ENCODE measurements around the gene CBL.
"Not testable (repeated sequence)": the region's sequence is repeated elsewhere in the genome, so short reads cannot be mapped to it uniquely, and the experiment has no call there.

The CBL gene

DNA sequence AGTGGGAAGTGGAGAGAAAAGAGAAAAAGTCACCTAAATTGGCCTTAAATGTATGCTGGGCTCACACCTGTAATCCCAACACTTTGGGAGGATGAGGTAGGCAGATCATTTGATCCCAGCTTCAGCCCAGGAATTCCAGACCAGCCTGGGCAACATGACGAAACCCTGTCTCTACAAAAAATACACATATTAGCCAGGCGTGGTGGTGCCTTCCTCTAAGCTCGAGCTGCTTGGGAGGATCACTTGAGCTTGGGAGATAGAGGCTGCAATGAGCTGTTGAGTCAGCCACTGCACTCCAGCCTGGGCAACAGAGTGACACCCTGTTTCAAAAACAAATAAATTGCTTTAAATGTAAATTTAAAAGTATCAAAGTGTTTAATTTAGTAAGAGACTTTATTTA, 3.9 kb downstream of the CBL start:
- H2AFZ ChIP-seq (ENCODE audit: low read length, unreplicated experiment) = no peak overlapping the region
- H3K4me1 ChIP-seq (ENCODE audit: control insufficient read depth, insufficient read depth, low read length, unreplicated experiment) = peaks cover 5% of the 10 kb centered on the region
- no peak overlapping the region for H3K4me3 ChIP-seq (ENCODE audit: low read depth, low read length)
- no peak overlapping the region for H3K27ac ChIP-seq (ENCODE audit: low read depth, low read length)
- peaks cover 60% of the 10 kb centered on the region for H3K79me2 ChIP-seq (ENCODE audit: control insufficient read depth, insufficient read depth, low read length, unreplicated experiment)
- no peaks in the 10 kb centered on the region for H3K27me3 ChIP-seq (ENCODE audit: insufficient read depth, low read length)
- H3K36me3 ChIP-seq (ENCODE audit: insufficient read depth, low read length) = no peaks in the 10 kb centered on the region

GRCh38 chr11:119218141-119218878, 12.2 kb downstream of the CBL start:
- Histone ChIP-seq H3K4me1 (ENCODE audit: control insufficient read depth, insufficient read depth, low read length, unreplicated experiment) (peaks cover 21% of the 10 kb centered on the region), H3K27me3 (ENCODE audit: insufficient read depth, low read length) (no peaks in the 10 kb centered on the region), H3K36me3 (ENCODE audit: insufficient read depth, low read length) (no peaks in the 10 kb centered on the region), H3K79me2 (ENCODE audit: control insufficient read depth, insufficient read depth, low read length, unreplicated experiment) (peaks cover 51% of the 10 kb centered on the region), H3K27ac (ENCODE audit: low read depth, low read length) (peak overlapping the region; percentile 72), H2AFZ (ENCODE audit: low read length, unreplicated experiment) (no peak overlapping the region), H3K4me3 (ENCODE audit: low read depth, low read length) (peak overlapping the region; percentile 30; the same call in 1 of the 2 replicates)

- H3K79me2 ChIP-seq (ENCODE audit: control insufficient read depth, insufficient read depth, low read length, unreplicated experiment) = peaks cover 49% of the 10 kb centered on the region
- H3K27ac ChIP-seq (ENCODE audit: low read depth, low read length) = peak overlapping the region; percentile 21; the same call in 1 of the 2 replicates
- no peaks in the 10 kb centered on the region for H3K36me3 ChIP-seq (ENCODE audit: insufficient read depth, low read length)
- no peaks in the 10 kb centered on the region for H3K27me3 ChIP-seq (ENCODE audit: insufficient read depth, low read length)
- peak overlapping the region; percentile 31 for H2AFZ ChIP-seq (ENCODE audit: low read length, unreplicated experiment)
- peaks cover 27% of the 10 kb centered on the region for H3K4me1 ChIP-seq (ENCODE audit: control insufficient read depth, insufficient read depth, low read length, unreplicated experiment)
- no peak overlapping the region for H3K4me3 ChIP-seq (ENCODE audit: low read depth, low read length)
Measured at GRCh38 chr11:119222308-119222707, 16.2 kb downstream of the CBL start.

GRCh38 chr11:119222891-119223290, 16.8 kb downstream of the CBL start:
- no peak overlapping the region for H2AFZ ChIP-seq (ENCODE audit: low read length, unreplicated experiment)

DNA sequence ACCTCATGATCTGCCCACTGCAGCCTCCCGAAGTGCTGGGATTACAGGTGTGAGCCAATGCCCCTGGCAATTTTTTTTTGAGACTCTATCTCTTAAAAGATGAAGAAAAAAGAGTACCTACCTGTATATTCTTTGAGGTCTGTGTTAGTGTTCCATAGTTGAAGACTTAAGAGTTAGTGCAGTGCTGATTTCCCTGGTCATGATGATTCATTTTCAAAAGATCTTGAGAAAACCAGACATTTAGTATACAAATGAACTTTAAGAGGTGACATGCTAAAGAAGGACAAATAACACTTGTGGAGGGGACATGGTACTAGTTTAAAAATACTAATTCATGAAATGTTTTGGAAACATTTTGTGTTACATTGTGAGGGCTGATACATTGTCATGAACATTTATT, 17.7 kb downstream of the CBL start:
- Histone ChIP-seq H3K36me3 (ENCODE audit: insufficient read depth, low read length) (no peaks in the 10 kb centered on the region), H3K4me3 (ENCODE audit: low read depth, low read length) (no peak overlapping the region), H3K27me3 (ENCODE audit: insufficient read depth, low read length) (no peaks in the 10 kb centered on the region), H3K79me2 (ENCODE audit: control insufficient read depth, insufficient read depth, low read length, unreplicated experiment) (peaks cover 41% of the 10 kb centered on the region), H3K27ac (ENCODE audit: low read depth, low read length) (no peak overlapping the region), H2AFZ (ENCODE audit: low read length, unreplicated experiment) (no peak overlapping the region), H3K4me1 (ENCODE audit: control insufficient read depth, insufficient read depth, low read length, unreplicated experiment) (peaks cover 19% of the 10 kb centered on the region)

More at GRCh38 chr11:119222891-119223290, 16.8 kb downstream of the CBL start:
- Histone ChIP-seq H3K4me3 (ENCODE audit: low read depth, low read length) (no peak overlapping the region), H3K27ac (ENCODE audit: low read depth, low read length) (0 out of 2 replicates have a peak overlapping the region, but pooled peaks have one; percentile 21), H3K4me1 (ENCODE audit: control insufficient read depth, insufficient read depth, low read length, unreplicated experiment) (peaks cover 24% of the 10 kb centered on the region), H3K36me3 (ENCODE audit: insufficient read depth, low read length) (no peaks in the 10 kb centered on the region), H3K79me2 (ENCODE audit: control insufficient read depth, insufficient read depth, low read length, unreplicated experiment) (peaks cover 46% of the 10 kb centered on the region), H3K27me3 (ENCODE audit: insufficient read depth, low read length) (no peaks in the 10 kb centered on the region)

DNA sequence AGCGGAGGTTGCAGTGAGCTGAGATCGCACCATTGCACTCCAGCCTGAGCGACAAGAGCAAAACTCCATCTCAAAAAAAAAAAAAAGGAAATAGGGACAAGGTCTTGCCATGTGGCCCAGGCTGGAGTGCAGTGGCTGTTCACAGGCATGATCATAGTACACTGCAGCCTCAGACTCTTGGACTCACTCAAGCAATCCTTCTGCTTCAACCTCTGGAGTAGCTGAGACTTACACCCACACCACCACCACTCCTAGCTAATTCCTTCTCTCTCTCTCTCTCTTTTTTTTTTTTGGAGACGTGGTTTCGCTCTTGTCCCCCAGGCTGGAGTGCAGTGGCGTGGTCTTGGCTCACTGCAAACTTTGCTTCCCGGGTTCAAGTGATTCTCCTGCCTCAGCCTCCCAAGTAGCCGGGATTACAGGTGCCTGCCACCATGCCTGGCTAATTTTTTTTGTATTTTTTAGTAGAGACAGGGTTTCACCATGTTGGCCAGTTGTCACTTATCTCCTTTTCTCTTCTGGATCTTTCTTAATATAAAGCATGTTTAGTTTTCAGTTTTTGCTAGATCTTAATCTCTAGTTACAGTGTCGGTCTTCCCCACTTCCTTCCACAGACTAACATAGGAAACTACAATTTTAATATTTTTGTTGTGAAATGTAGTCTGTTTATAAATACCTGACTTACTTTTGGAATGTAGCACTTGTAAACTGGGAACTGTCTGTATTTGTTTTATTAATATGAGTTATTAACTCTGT, 22.6 kb downstream of the CBL start:
- H2AFZ ChIP-seq (ENCODE audit: low read length, unreplicated experiment); H3K27ac ChIP-seq (ENCODE audit: low read depth, low read length); H3K36me3 ChIP-seq (ENCODE audit: insufficient read depth, low read length); H3K27me3 ChIP-seq (ENCODE audit: insufficient read depth, low read length); H3K4me3 ChIP-seq (ENCODE audit: low read depth, low read length): not testable (repeated sequence)
- Histone ChIP-seq H3K4me1 (ENCODE audit: control insufficient read depth, insufficient read depth, low read length, unreplicated experiment) (peaks cover 13% of the 10 kb centered on the region), H3K79me2 (ENCODE audit: control insufficient read depth, insufficient read depth, low read length, unreplicated experiment) (peaks cover 28% of the 10 kb centered on the region)

DNA sequence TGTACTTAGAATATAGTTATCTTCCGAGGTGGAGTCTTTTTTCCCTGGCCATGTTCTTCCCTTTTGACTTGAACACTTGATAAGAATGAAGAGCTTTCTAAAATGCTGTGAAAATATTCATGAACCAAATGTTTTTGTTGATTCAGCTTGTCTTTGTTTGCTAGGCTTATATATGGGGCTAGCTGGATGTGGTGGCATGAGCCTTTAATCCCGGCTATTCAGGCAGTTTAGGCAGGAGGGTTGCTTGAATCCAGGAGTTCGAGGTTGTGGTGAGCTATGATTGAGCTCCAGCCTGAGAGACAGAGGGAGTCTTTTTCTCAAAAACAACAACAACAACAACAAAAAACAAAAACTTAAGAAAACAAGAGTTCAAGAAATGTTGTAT, 23.1 kb downstream of the CBL start:
- Histone ChIP-seq H2AFZ (ENCODE audit: low read length, unreplicated experiment) (no peak overlapping the region), H3K36me3 (ENCODE audit: insufficient read depth, low read length) (peaks cover 6% of the 10 kb centered on the region; the same call in 1 of the 2 replicates), H3K27me3 (ENCODE audit: insufficient read depth, low read length) (no peaks in the 10 kb centered on the region), H3K79me2 (ENCODE audit: control insufficient read depth, insufficient read depth, low read length, unreplicated experiment) (peaks cover 23% of the 10 kb centered on the region), H3K27ac (ENCODE audit: low read depth, low read length) (no peak overlapping the region), H3K4me1 (ENCODE audit: control insufficient read depth, insufficient read depth, low read length, unreplicated experiment) (peaks cover 7% of the 10 kb centered on the region), H3K4me3 (ENCODE audit: low read depth, low read length) (no peak overlapping the region)

DNA sequence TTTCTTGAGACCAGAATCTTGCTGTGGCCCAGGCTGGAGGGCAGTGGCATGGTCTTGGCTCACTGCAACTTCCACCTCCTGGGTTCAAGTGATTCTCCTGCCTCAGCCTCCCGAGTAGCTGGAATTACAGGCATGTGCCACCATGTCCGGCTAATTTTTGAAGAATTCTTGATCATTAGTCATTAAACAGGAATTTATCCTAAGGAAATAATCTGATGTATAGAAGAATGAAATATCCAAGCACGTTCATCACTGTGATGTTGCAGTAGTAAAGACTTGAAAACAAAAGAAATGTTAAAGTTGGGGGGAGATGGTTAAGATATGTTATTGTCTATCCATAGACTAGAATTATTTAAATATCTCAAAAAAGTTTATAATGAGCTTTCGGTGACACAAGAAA, 23.6 kb downstream of the CBL start:
- Histone ChIP-seq H3K4me1 (ENCODE audit: control insufficient read depth, insufficient read depth, low read length, unreplicated experiment) (peaks cover 7% of the 10 kb centered on the region), H3K79me2 (ENCODE audit: control insufficient read depth, insufficient read depth, low read length, unreplicated experiment) (peaks cover 18% of the 10 kb centered on the region), H3K27me3 (ENCODE audit: insufficient read depth, low read length) (no peaks in the 10 kb centered on the region), H3K4me3 (ENCODE audit: low read depth, low read length) (no peak overlapping the region), H3K27ac (ENCODE audit: low read depth, low read length) (no peak overlapping the region), H2AFZ (ENCODE audit: low read length, unreplicated experiment) (no peak overlapping the region), H3K36me3 (ENCODE audit: insufficient read depth, low read length) (peaks cover 6% of the 10 kb centered on the region; the same call in 1 of the 2 replicates)

DNA sequence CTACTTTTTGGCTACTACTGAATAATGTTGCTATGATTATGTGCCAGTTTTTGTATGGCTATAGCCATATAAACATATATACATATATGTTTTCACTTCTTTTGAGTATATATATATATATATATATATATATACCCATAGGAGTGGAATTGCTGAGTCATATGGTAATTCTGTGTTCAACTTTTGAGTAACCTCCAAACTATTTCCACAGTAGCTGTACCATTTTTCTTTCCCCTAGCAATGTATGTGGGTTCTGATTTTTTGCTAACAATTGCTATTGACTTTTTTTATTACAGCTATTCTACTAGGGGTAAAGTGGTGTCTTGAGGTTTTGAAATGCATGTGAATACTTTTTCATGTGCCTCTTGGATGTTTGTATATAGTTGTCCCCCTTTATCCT, 30.4 kb downstream of the CBL start:
- H3K4me1 ChIP-seq (ENCODE audit: control insufficient read depth, insufficient read depth, low read length, unreplicated experiment) = peaks cover 16% of the 10 kb centered on the region
- peak overlapping the region; percentile 32 for H3K27ac ChIP-seq (ENCODE audit: low read depth, low read length)
- peaks cover 20% of the 10 kb centered on the region for H3K79me2 ChIP-seq (ENCODE audit: control insufficient read depth, insufficient read depth, low read length, unreplicated experiment)
- H3K36me3 ChIP-seq (ENCODE audit: insufficient read depth, low read length) = peaks cover 6% of the 10 kb centered on the region; the same call in 1 of the 2 replicates
- H3K27me3 ChIP-seq (ENCODE audit: insufficient read depth, low read length) = no peaks in the 10 kb centered on the region
- H3K4me3 ChIP-seq (ENCODE audit: low read depth, low read length) = no peak overlapping the region
- H2AFZ ChIP-seq (ENCODE audit: low read length, unreplicated experiment) = no peak overlapping the region

DNA sequence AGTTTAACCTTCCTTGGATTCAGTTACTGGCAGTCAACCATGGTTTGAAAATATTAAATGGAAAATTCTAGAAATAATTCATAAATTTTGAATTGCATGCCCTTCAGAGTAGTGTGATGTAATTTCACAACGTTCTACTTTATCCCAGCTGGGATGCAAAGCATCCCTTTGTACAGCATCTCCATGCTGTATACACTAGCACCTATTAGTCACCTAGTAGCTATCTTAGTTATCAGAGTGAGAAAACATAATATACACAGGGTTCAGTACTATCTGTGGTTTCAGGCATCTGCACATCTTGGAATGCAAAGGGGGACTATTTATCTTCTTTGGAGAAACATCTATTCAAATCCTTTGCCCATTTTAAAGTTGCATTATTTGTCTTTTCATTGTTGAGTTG, 30.8 kb downstream of the CBL start:
- peak overlapping the region; percentile 32 for H3K27ac ChIP-seq (ENCODE audit: low read depth, low read length)
- H3K4me3 ChIP-seq (ENCODE audit: low read depth, low read length) = no peak overlapping the region
- H2AFZ ChIP-seq (ENCODE audit: low read length, unreplicated experiment) = no peak overlapping the region
- H3K27me3 ChIP-seq (ENCODE audit: insufficient read depth, low read length) = no peaks in the 10 kb centered on the region
- peaks cover 6% of the 10 kb centered on the region; the same call in 1 of the 2 replicates for H3K36me3 ChIP-seq (ENCODE audit: insufficient read depth, low read length)
- H3K79me2 ChIP-seq (ENCODE audit: control insufficient read depth, insufficient read depth, low read length, unreplicated experiment) = peaks cover 20% of the 10 kb centered on the region
- H3K4me1 ChIP-seq (ENCODE audit: control insufficient read depth, insufficient read depth, low read length, unreplicated experiment) = peaks cover 16% of the 10 kb centered on the region
